Trophoblast cell (in vitro differentiated cells and primary cell): ENCODE results near the gene UBE2L6.

ENCODE experiments used
- DNase-seq, 2 donors: peaks; one replicate each; pipeline ENCODE4 v3.0.0-alpha.2; 2016
- H2AFZ ChIP-seq: 2 replicates; pipeline ENCODE4 v1.6.1; 2013; ENCODE audit warnings: low read length, moderate library complexity, mild to moderate bottlenecking; ENCODE audit not compliant: insufficient read depth, poor library complexity
- H2AK5ac ChIP-seq: 2 replicates; pipeline ENCODE4 v1.6.1; 2013; ENCODE audit warnings: mild to moderate bottlenecking, low read length
- H2BK120ac ChIP-seq: 2 replicates; pipeline ENCODE4 v1.6.1; 2013; ENCODE audit warnings: low read length, mild to moderate bottlenecking, moderate library complexity; ENCODE audit not compliant: insufficient read depth, poor library complexity
- H2BK12ac ChIP-seq: 2 replicates; pipeline ENCODE4 v1.6.1; 2013; ENCODE audit warnings: mild to moderate bottlenecking, low read length, moderate library complexity
- H2BK5ac ChIP-seq: 2 replicates; pipeline ENCODE4 v1.6.1; 2013; ENCODE audit warnings: low read length, low read depth, moderate library complexity, mild to moderate bottlenecking; ENCODE audit not compliant: poor library complexity
- H3K14ac ChIP-seq: 2 replicates; pipeline ENCODE4 v1.6.1; 2013; ENCODE audit warnings: mild to moderate bottlenecking, low read length
- H3K18ac ChIP-seq: 2 replicates; pipeline ENCODE4 v1.6.1; 2013; ENCODE audit warnings: mild to moderate bottlenecking, low read length
- H3K23ac ChIP-seq: 2 replicates; pipeline ENCODE4 v1.6.1; 2013; ENCODE audit warnings: low read length
- H3K27ac ChIP-seq: 2 replicates; pipeline ENCODE4 v1.5.1; 2013; ENCODE audit warnings: low read depth, mild to moderate bottlenecking, inconsistent platforms, low read length, moderate library complexity
- H3K27me3 ChIP-seq: 2 replicates; pipeline ENCODE4 v1.6.1; 2013; ENCODE audit warnings: inconsistent platforms, mild to moderate bottlenecking, low read length, moderate library complexity; ENCODE audit not compliant: insufficient read depth
- H3K36me3 ChIP-seq, 2 experiments: 1 replicate in 1 of 2; 2 replicates in 1 of 2; pipeline ENCODE4 v1.6.1; 2013; ENCODE audit warnings: low read length in 2 of 2, mild to moderate bottlenecking in 2 of 2, moderate library complexity in 1 of 2; ENCODE audit not compliant: insufficient read depth in 2 of 2, control insufficient read depth in 1 of 2
- H3K4ac ChIP-seq: 2 replicates; pipeline ENCODE4 v1.6.1; 2013; ENCODE audit warnings: low read depth, mild to moderate bottlenecking, low read length, moderate library complexity
- H3K4me1 ChIP-seq, 2 experiments: 1 replicate in 1 of 2; 2 replicates in 1 of 2; pipeline ENCODE4 v1.6.1; 2013; ENCODE audit warnings: low read length in 2 of 2, mild to moderate bottlenecking in 2 of 2, moderate library complexity in 1 of 2; ENCODE audit not compliant: insufficient read depth in 2 of 2, control insufficient read depth in 1 of 2
- H3K4me2 ChIP-seq: 2 replicates; pipeline ENCODE4 v1.6.1; 2013; ENCODE audit warnings: inconsistent platforms, mild to moderate bottlenecking, low read length, moderate library complexity
- H3K4me3 ChIP-seq: 2 replicates; pipeline ENCODE4 v1.5.1; 2013; ENCODE audit warnings: mild to moderate bottlenecking, low read depth, low read length, inconsistent platforms
- H3K79me1 ChIP-seq: one replicate; pipeline ENCODE4 v1.6.1; 2013; ENCODE audit warnings: low read length
- H3K79me2 ChIP-seq: 2 replicates; pipeline ENCODE4 v1.6.1; 2013; ENCODE audit warnings: low read length, mild to moderate bottlenecking; ENCODE audit not compliant: control insufficient read depth, insufficient read depth, poor library complexity
- H3K9ac ChIP-seq: 2 replicates; pipeline ENCODE4 v1.6.1; 2013; ENCODE audit warnings: mild to moderate bottlenecking, low read length
- H3K9me3 ChIP-seq: 2 replicates; pipeline ENCODE4 v1.6.1; 2013; ENCODE audit warnings: low read depth, mild to moderate bottlenecking, control low read depth, inconsistent platforms, low read length; ENCODE audit not compliant: insufficient read depth
- H4K12ac ChIP-seq: 2 replicates; pipeline ENCODE4 v1.6.1; 2013; ENCODE audit warnings: low read depth, mild to moderate bottlenecking, low read length, moderate library complexity
- H4K8ac ChIP-seq: 2 replicates; pipeline ENCODE4 v1.6.1; 2013; ENCODE audit warnings: low read depth, mild to moderate bottlenecking, low read length, moderate library complexity
- H4K91ac ChIP-seq: one replicate; pipeline ENCODE4 v1.6.1; 2013; ENCODE audit warnings: low read depth, mild to moderate bottlenecking, low read length, moderate library complexity
- WGBS: extraction: QIAGEN DNeasy Blood & Tissue Kit; methylation state at CpG from one replicate; pipeline ENCODE4 v1.1.7; 2013; ENCODE audit warnings: missing lambda C conversion rate; ENCODE audit not compliant: insufficient read length, insufficient coverage; ENCODE audit errors: extremely low coverage; 5-methylcytosine and 5-hydroxymethylcytosine counted together

UBE2L6 gene

DNA sequence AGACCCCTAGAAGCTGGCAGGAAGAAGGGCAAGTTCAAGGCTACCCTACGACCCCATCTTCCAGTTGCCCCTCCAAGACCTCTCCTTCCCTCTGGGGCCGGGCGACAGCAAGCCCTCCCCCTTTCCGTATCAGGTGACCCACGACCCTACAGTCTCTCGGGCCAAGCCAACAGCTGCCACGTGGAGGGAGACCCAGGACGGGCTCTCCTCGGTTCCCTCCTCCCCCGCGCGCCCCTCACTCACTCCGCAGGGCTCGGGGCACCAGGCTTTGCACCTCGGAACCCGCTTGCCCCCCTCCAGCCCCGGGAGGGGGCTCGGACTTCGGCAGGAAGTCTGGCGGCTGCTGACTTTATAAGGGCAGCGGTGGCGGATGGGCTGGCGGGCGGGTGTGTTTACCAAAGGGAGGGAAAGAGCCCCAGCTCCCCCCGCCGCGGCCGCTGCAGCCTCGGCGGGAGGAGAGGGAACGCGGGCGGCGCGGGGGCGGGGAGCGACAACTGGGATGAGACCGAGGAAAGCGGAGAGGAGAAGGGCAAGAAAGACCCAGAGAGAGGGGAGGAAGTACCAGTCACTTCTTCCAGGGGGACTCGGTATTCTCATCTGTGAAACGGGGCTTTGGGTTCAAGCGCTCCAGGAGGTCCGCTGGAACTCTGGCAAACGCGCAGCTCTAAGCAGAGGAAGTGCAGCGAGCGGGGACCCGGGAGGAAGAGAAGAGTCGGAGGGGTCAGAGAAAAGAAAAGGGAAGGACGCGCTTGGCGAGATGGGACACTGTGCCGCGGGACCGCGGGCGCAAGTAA is 52.7 kb downstream of the UBE2L6 start:
- Histone ChIP-seq H3K4me3 (peak overlapping the region; percentile 63), H2BK12ac (no peak overlapping the region), H3K4ac (no peak overlapping the region), H4K12ac (no peak overlapping the region), H3K9ac (no peak overlapping the region), H3K9me3 (no peaks in the 10 kb centered on the region), H3K4me1 (peaks cover 8% of the 10 kb centered on the region in 2 experiments), H2AFZ (peak overlapping the region; percentile 83), H3K79me2 (no peaks in the 10 kb centered on the region), H3K79me1 (no peaks in the 10 kb centered on the region), H4K91ac (no peak overlapping the region), H2BK5ac (no peak overlapping the region), H3K18ac (peak overlapping the region; percentile 56), H2AK5ac (no peak overlapping the region), H3K4me2 (peak overlapping the region; percentile 98), H4K8ac (no peak overlapping the region), H3K14ac (no peak overlapping the region), H3K27ac (no peak overlapping the region), H3K36me3 (no peaks in the 10 kb centered on the region), H2BK120ac (peak overlapping the region; percentile 1), H3K27me3 (peaks cover 38% of the 10 kb centered on the region), H3K23ac (no peak overlapping the region)
- no CpG with 5 or more reads among the region's 57 CpGs for WGBS
- peak in 1 of 2 donors; percentile 23 for DNase-seq

- no peaks in the 10 kb centered on the region for H3K79me1 ChIP-seq
- no peak overlapping the region for H4K91ac ChIP-seq
- peaks cover 8% of the 10 kb centered on the region in 2 experiments for H3K4me1 ChIP-seq
- no peak overlapping the region for H4K12ac ChIP-seq
- no peak overlapping the region for H3K23ac ChIP-seq
- H3K79me2 ChIP-seq = no peaks in the 10 kb centered on the region
- no peak overlapping the region for H3K27ac ChIP-seq
- no peak overlapping the region for H2AK5ac ChIP-seq
- H4K8ac ChIP-seq = no peak overlapping the region
- H3K27me3 ChIP-seq = peaks cover 38% of the 10 kb centered on the region
- H2BK5ac ChIP-seq = no peak overlapping the region
- peak in 1 of 2 donors; percentile 21 for DNase-seq
- H3K18ac ChIP-seq = no peak overlapping the region
- no peaks in the 10 kb centered on the region for H3K36me3 ChIP-seq
- WGBS = no CpG with 5 or more reads among the region's 35 CpGs
- H2BK120ac ChIP-seq = no peak overlapping the region
- H3K9me3 ChIP-seq = no peaks in the 10 kb centered on the region
- H3K9ac ChIP-seq = no peak overlapping the region
- no peak overlapping the region for H2BK12ac ChIP-seq
- no peak overlapping the region for H2AFZ ChIP-seq
- no peak overlapping the region for H3K14ac ChIP-seq
- H3K4me3 ChIP-seq = no peak overlapping the region
- H3K4ac ChIP-seq = no peak overlapping the region
- H3K4me2 ChIP-seq = peak overlapping the region; percentile 98
These were observed 53.4 kb downstream of the UBE2L6 start for GRCh38 chr11:57513911-57514537.

GRCh38 chr11:57513452-57513795 is 54.0 kb downstream of the UBE2L6 start:
- Histone ChIP-seq H3K27ac (no peak overlapping the region), H3K4ac (no peak overlapping the region), H3K23ac (no peak overlapping the region), H4K8ac (no peak overlapping the region), H4K12ac (no peak overlapping the region), H3K4me2 (no peak overlapping the region), H3K79me1 (no peaks in the 10 kb centered on the region), H2AK5ac (no peak overlapping the region), H3K4me1 (peaks cover 8% of the 10 kb centered on the region in 2 experiments), H3K9me3 (no peaks in the 10 kb centered on the region), H2BK5ac (no peak overlapping the region), H4K91ac (no peak overlapping the region), H3K27me3 (peaks cover 38% of the 10 kb centered on the region), H3K14ac (no peak overlapping the region), H3K36me3 (no peaks in the 10 kb centered on the region), H3K79me2 (no peaks in the 10 kb centered on the region), H3K9ac (no peak overlapping the region), H3K18ac (no peak overlapping the region), H2AFZ (no peak overlapping the region), H2BK12ac (no peak overlapping the region), H3K4me3 (no peak overlapping the region), H2BK120ac (no peak overlapping the region)
- no CpG with 5 or more reads among the region's 1 CpG for WGBS
- no peak for DNase-seq

GRCh38 chr11:57512646-57513451 is 54.6 kb downstream of the UBE2L6 start:
- Histone ChIP-seq H3K4me3 (no peak overlapping the region), H2BK5ac (no peak overlapping the region), H3K9me3 (no peaks in the 10 kb centered on the region), H3K14ac (no peak overlapping the region), H3K4me2 (no peak overlapping the region), H4K91ac (no peak overlapping the region), H3K9ac (no peak overlapping the region), H3K36me3 (no peaks in the 10 kb centered on the region), H2AK5ac (no peak overlapping the region), H2BK120ac (no peak overlapping the region), H3K79me1 (no peaks in the 10 kb centered on the region), H3K18ac (no peak overlapping the region), H3K79me2 (no peaks in the 10 kb centered on the region), H4K8ac (no peak overlapping the region), H3K27me3 (peaks cover 38% of the 10 kb centered on the region), H3K23ac (no peak overlapping the region), H4K12ac (no peak overlapping the region), H3K27ac (no peak overlapping the region), H3K4ac (no peak overlapping the region), H2BK12ac (no peak overlapping the region), H3K4me1 (peaks cover 8% of the 10 kb centered on the region in 2 experiments), H2AFZ (no peak overlapping the region)
- no CpG with 5 or more reads among the region's 12 CpGs for WGBS
- DNase-seq = no peak
